Right lobe of liver (tissue), 6 donors: ENCODE data around the gene COL23A1. TPM values are rescaled to one million over a fixed set of nuclear protein-coding genes. Genes with fewer than 3 reads are reported as not detected.

ENCODE experiments used
- ATAC-seq, 4 donors: fragments of 200-7000 bp; cut with Tn5 transposase; one replicate each; pipeline ENCODE4 v1.9.1; 2020; ENCODE audit warnings: mild to moderate bottlenecking in 4 of 4, moderate library complexity in 4 of 4
- DNase-seq, 3 donors: peaks; one replicate each; pipeline ENCODE4 v3.0.0-alpha.2; 2020
- H3K27ac ChIP-seq, 3 donors: fragments of 200-600 bp; one replicate each; pipeline ENCODE4 v1.8.0; 2022
- H3K27me3 ChIP-seq, 2 donors: fragments of 200-600 bp; one replicate each; pipeline ENCODE4 v1.8.0; 2022
- H3K36me3 ChIP-seq, 4 donors: fragments of 200-600 bp; sonication (generic) in 1 of 4; one replicate each; pipeline versions ENCODE4 v1.5.1 to v1.8.0; 2017 to 2022; ENCODE audit warnings: control low read depth in 1 of 4
- H3K4me1 ChIP-seq, 4 donors: fragments of 200-600 bp; sonication (generic) in 1 of 4; one replicate each; pipeline versions ENCODE4 v1.5.1 to v1.8.0; 2017 to 2022; ENCODE audit warnings: control low read depth in 1 of 4
- H3K4me3 ChIP-seq, 3 donors: fragments of 200-600 bp; one replicate each; pipeline ENCODE4 v1.8.0; 2022
- H3K9me3 ChIP-seq, 4 donors: fragments of 200-600 bp; sonication (generic) in 1 of 4; one replicate each; pipeline versions ENCODE4 v1.5.1 to v1.8.0; 2017 to 2022; ENCODE audit warnings: control low read depth in 1 of 4
- POLR2A ChIP-seq: fragments of 450-650 bp; IDR thresholded peaks from one replicate; pipeline ENCODE4 v1.6.1; 2017; ENCODE audit warnings: antibody characterized with exemption, mild to moderate bottlenecking
- WGBS: methylation state at CpG from one replicate; pipeline ENCODE4 v1.1.6; 2018; ENCODE audit warnings: low coverage, low lambda C conversion rate; ENCODE audit not compliant: insufficient coverage; ENCODE audit errors: missing lambda C conversion rate; 5-methylcytosine and 5-hydroxymethylcytosine counted together
- intact Hi-C, 2 donors: fragments of 100-400 bp; cut with DNase I; formaldehyde crosslinking; loops; one replicate each; pipeline versions ENCODE4 v1.11.2 to v1.14.1; 2022
- total RNA-seq, 6 experiments: library from RNA; depleted of rRNA in 2 of 6; stranded (reverse); fragments of >200 nt in 2 of 6; fragmentation: NEBNext Ultra II Directional in 3 of 6; extraction: Animal tissue kit (Norgen Biotek cat#: 25700) in 3 of 6; gene quantifications; one replicate each; pipeline versions ENCODE4 v1.1.0 to v1.2.4, GENCODE V29; 2016 to 2023
- TF ChIP-seq, protein P1 (sequence below), 4 donors: fragments of 200-600 bp in 3 of 4; fragments of 450-650 bp in 1 of 4; IDR thresholded peaks; one replicate each; pipeline versions ENCODE4 v1.5.1 to v1.8.0; 2016 to 2022; ENCODE audit warnings: antibody characterized with exemption in 4 of 4, mild to moderate bottlenecking in 2 of 4
- donor health status: DM: no; HTN: yes; CAD: no.
- donor health status: DM: no; HTN: no; CAD: no.
- donor health status: DM: no; HTN: no; CAD: no.
- donor health status: DM: no; HTN: yes; CAD: no.
- donor health status: DM: no; HTN: yes; CAD: no.

The COL23A1 gene
- total RNA-seq, 6 experiments from 2014 or later, result 0.25 to 1.2 (median 0.50) TPM

DNA sequence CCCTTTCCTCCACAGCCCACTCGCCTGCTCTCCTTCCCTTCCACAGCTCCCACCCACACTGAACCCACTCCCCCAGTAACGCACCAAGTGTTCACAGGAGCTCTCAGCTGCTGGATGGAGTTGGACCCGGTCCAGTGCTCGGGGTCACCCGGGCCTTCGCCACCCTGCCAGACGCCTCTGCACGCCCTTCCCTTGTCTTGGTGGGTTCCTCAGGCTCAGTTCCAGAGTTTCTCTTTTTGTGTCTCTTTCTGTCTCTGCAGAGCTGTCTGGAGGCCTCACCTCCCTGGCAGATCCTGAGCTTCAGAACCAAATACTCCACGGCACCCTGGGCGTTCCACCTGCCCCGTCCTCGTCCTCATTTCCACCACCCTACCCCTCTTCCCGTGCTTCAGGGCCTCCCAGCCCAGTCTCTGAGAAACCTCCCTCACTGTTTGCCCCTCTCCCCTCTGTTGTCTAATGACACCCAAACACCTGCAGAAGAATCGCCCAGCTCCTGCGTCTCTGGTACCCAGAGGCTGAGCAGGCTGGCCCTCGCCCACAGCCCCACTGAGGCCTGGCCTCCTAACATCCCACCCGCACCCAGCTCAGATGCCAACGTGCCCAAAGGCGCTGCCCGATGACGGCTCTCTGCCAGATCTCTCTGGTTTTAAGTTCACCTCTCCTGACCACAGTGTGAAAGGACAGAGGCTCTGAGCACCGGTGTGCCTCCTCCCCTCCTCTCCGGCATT is 74.3 kb downstream of the COL23A1 start:
- no peak for TF ChIP-seq POLR2A
- TF ChIP-seq, protein P1, sequence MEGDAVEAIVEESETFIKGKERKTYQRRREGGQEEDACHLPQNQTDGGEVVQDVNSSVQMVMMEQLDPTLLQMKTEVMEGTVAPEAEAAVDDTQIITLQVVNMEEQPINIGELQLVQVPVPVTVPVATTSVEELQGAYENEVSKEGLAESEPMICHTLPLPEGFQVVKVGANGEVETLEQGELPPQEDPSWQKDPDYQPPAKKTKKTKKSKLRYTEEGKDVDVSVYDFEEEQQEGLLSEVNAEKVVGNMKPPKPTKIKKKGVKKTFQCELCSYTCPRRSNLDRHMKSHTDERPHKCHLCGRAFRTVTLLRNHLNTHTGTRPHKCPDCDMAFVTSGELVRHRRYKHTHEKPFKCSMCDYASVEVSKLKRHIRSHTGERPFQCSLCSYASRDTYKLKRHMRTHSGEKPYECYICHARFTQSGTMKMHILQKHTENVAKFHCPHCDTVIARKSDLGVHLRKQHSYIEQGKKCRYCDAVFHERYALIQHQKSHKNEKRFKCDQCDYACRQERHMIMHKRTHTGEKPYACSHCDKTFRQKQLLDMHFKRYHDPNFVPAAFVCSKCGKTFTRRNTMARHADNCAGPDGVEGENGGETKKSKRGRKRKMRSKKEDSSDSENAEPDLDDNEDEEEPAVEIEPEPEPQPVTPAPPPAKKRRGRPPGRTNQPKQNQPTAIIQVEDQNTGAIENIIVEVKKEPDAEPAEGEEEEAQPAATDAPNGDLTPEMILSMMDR (IDR thresholded peaks at IDR 0.05), result no peak
- 76% methylated on average over 23 of the region's 23 CpGs for WGBS
- H3K36me3 ChIP-seq, result no peaks in the 10 kb centered on the region
- no peak overlapping the region for H3K4me3 ChIP-seq
- DNase-seq (peak in 1 of 3 donors; percentile 40), ATAC-seq (no peak)
- H3K27ac ChIP-seq, result no peak overlapping the region
- no peaks in the 10 kb centered on the region for H3K4me1 ChIP-seq
- no peaks in the 10 kb centered on the region for H3K27me3 ChIP-seq
- no peaks in the 10 kb centered on the region for H3K9me3 ChIP-seq
- intact Hi-C loops, result no loop called here

DNA sequence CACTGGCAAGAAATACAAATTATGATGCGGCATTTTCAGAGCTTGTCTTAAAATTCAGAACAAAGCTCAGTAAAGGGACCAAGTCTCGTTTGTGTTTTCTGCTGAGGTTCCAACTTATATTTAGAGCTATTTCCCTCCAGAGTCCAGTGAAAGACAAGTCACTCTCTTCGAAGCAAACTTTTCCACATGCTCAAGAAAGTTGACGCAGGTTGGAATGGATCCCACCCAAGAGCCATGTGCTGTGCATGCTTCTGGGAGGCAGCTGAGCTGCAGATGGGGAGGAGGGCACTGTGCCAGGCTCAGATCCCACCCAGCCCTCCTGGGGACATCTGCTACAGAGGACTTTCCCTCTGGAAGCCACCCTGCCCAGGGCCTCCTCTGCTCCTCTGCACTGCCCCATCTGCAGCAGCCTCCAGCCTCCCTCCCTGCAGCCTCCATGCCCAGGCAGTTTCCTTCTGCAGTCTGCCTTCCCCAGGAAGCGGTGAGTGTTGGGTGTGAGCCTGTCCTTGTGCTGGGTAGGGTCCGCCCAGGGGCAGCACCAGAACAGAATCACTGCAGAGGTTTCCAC is 75.3 kb downstream of the COL23A1 start:
- peak in 1 of 4 donors; percentile 12 for ATAC-seq
- no peaks in the 10 kb centered on the region for H3K27me3 ChIP-seq
- no peak overlapping the region for H3K27ac ChIP-seq
- H3K36me3 ChIP-seq, result no peaks in the 10 kb centered on the region
- 56% methylated on average over 4 of the region's 6 CpGs for WGBS
- intact Hi-C loops, result no loop called here
- H3K4me3 ChIP-seq, result no peak overlapping the region
- no peak for DNase-seq
- H3K9me3 ChIP-seq, result no peaks in the 10 kb centered on the region
- no peak for TF ChIP-seq POLR2A
- TF ChIP-seq, protein P1 (IDR thresholded peaks at IDR 0.05), result no peak
- H3K4me1 ChIP-seq, result no peaks in the 10 kb centered on the region

DNA sequence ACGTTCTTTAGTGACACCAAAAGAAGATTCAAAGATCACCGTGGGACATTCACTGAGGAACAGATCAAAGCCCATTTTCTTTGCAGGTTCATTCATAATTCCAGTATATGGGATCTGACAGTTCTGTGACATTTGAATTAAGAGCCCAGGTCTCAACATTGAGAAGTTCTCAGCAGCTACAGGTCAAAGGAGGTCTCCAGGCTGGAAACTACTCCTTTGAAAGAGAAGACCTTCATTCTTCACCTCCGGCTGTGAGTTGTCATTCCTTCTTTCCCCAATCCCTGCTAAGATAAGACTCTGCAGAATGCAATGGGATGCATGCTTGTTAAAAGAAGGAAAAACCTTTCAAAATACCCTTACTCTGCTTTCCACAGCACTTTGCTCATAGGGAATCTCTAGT is 79.0 kb downstream of the COL23A1 start:
- 58% methylated on average over 3 of the region's 3 CpGs for WGBS
- DNase-seq (no peak), ATAC-seq (no peak)
- Histone ChIP-seq H3K4me3 (no peak overlapping the region), H3K4me1 (no peaks in the 10 kb centered on the region), H3K27ac (no peak overlapping the region), H3K9me3 (no peaks in the 10 kb centered on the region), H3K36me3 (no peaks in the 10 kb centered on the region), H3K27me3 (no peaks in the 10 kb centered on the region)
- TF ChIP-seq POLR2A, result no peak
- TF ChIP-seq, protein P1 (IDR thresholded peaks at IDR 0.05), result no peak
- intact Hi-C loops, result no loop called here

DNA sequence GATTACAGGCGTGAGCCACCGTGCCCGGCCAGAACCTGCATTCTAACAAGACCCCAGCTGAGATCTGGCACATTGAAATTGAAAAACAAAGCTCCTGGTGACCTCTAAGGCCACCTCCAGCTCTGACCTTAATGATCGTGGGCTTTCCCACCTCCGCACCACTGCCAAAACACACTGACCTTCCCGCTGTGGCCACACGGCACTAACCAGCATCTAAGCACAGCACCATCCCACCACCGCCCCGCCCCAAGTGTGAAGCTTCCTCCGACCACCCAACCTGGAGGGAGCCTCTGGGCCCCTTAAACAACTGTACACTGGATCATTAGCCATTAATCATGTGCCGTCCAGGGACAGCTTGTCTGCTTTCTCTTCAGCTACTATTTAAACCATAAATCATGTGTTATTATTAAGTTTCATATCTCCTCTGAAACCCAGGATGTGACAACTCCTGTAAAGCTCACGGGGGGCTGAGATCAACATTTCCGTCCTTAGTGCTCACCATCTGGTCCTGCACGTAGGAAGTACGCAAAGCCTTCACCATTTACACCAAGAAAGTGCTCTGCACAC is 80.6 kb downstream of the COL23A1 start:
- WGBS, result 66% methylated on average over 12 of the region's 15 CpGs
- no peak for DNase-seq
- TF ChIP-seq POLR2A, result no peak
- TF ChIP-seq, protein P1 (IDR thresholded peaks at IDR 0.05), result no peak

More for the DNA sequence above, 80.6 kb downstream of the COL23A1 start:
- ATAC-seq, result no peak
- no peaks in the 10 kb centered on the region for H3K9me3 ChIP-seq
- H3K4me3 ChIP-seq, result no peak overlapping the region
- H3K4me1 ChIP-seq, result no peaks in the 10 kb centered on the region
- no peak overlapping the region for H3K27ac ChIP-seq
- H3K27me3 ChIP-seq, result no peaks in the 10 kb centered on the region
- H3K36me3 ChIP-seq, result no peaks in the 10 kb centered on the region
- intact Hi-C loops, result no loop called here
